Measurements from ENCODE around the gene TMEM164. TPM values are rescaled to one million over a fixed set of nuclear protein-coding genes. Genes with fewer than 3 reads are reported as not detected.

TMEM164 gene
- total RNA-seq, 1 experiment from 2014 or later, result 26.2 TPM

DNA sequence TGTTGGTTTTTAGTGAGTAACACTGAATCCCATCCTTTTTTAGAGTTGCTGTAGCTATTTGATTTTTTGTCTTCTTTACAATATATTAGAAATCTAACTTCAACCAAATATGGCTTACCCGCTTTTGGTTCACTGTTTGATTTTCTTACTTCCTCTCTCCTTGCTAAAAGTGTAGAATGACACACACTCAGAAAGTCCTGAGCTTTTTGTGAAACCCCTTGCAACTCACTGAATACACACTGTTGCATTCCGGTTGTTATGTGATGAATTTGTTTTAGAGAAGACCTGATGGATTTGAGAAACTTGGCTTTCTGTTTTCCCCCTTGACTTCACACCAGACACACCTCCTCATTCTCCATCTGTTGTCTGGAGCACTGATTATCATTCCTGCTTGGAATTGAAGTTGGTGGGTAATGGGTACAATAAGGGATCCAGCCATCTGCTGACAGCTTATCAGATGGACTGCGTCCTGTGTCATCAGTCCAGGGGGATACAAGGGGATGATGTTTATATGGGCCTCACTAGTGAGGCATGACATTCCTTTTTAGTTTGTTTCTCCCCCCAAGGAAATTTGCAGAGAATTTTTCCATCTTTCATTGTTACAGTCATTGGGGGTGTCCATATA is 5.2 kb downstream of the TMEM164 start:
- Mint-ChIP-seq H3K27me3 (ENCODE audit: insufficient read depth, unreplicated experiment) (no peaks in the 10 kb centered on the region), H3K9me3 (ENCODE audit: unreplicated experiment) (no peaks in the 10 kb centered on the region), H3K4me3 (ENCODE audit: unreplicated experiment) (no peak overlapping the region), H3K36me3 (ENCODE audit: insufficient read depth, unreplicated experiment) (no peaks in the 10 kb centered on the region), H3K27ac (ENCODE audit: unreplicated experiment) (no peak overlapping the region), H3K4me1 (ENCODE audit: low read depth, unreplicated experiment) (no peaks in the 10 kb centered on the region)
- no peaks in the 10 kb centered on the region for H3K27me3 ChIP-seq (replicated peaks; ENCODE audit: control insufficient read depth, insufficient read depth, low read length)
- no peaks in the 10 kb centered on the region for H3K9me3 ChIP-seq
- no peaks in the 10 kb centered on the region for H3K4me1 ChIP-seq
- no TSS peak for BruUV-seq (replicated peaks)
- intact Hi-C loops (cut with micrococcal nuclease; ENCODE audit: unreplicated experiment), result no loop called here
- TF ChIP-seq, protein P1, sequence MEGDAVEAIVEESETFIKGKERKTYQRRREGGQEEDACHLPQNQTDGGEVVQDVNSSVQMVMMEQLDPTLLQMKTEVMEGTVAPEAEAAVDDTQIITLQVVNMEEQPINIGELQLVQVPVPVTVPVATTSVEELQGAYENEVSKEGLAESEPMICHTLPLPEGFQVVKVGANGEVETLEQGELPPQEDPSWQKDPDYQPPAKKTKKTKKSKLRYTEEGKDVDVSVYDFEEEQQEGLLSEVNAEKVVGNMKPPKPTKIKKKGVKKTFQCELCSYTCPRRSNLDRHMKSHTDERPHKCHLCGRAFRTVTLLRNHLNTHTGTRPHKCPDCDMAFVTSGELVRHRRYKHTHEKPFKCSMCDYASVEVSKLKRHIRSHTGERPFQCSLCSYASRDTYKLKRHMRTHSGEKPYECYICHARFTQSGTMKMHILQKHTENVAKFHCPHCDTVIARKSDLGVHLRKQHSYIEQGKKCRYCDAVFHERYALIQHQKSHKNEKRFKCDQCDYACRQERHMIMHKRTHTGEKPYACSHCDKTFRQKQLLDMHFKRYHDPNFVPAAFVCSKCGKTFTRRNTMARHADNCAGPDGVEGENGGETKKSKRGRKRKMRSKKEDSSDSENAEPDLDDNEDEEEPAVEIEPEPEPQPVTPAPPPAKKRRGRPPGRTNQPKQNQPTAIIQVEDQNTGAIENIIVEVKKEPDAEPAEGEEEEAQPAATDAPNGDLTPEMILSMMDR (IDR thresholded peaks at IDR 0.05; ENCODE audit: insufficient read depth in 1 of 2, low read depth in 1 of 2, low read length in 1 of 2, severe bottlenecking in 1 of 2, unreplicated experiment in 1 of 2), result no peak
- DNase-seq, result no peak
- no peak overlapping the region for H3K4me3 ChIP-seq (ENCODE audit: low read depth, low read length)
- ChIA-PET POLR2A (no interaction called here), CTCF (no interaction called here)
- no peaks in the 10 kb centered on the region for H3K36me3 ChIP-seq (ENCODE audit: control insufficient read depth, insufficient read depth, low read length)

DNA sequence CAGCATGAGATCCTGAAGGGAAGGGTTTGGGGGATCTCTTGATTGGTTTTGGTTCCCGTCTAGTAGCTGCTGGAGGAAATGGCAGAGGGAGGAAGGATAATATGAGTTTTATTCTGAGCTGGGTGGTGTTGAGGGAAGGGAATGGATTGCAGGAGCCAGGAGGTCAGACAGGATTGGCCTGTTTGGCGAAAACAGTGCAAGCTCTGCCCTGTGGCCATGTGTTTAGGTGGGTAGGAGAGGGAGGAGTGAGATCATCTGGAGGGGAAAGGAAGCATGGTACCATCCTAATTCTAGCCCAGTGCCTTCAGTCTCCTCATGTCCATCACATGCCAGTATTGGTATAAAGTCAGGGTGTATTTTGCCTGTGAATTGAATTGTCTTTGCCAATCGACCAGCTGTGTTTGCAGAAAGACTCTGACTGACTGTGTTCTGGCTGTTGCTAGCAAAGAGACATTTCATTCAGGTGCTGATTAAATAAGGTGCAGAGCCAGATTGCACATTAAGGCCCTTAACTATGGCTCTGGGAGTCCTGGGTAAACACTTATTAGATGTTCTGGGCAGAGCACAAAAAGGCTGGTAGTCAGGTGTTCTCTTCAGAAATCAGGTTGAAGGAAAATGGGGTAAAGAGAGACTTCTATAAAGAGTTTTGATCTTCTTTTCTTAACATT is 10.0 kb downstream of the TMEM164 start:
- no peaks in the 10 kb centered on the region for H3K4me1 ChIP-seq
- no peaks in the 10 kb centered on the region for H3K36me3 ChIP-seq (ENCODE audit: control insufficient read depth, insufficient read depth, low read length)
- no peak overlapping the region for H3K27ac Mint-ChIP-seq (ENCODE audit: unreplicated experiment)
- H3K9me3 ChIP-seq, result no peaks in the 10 kb centered on the region
- DNase-seq, result no peak
- no peaks in the 10 kb centered on the region for H3K27me3 Mint-ChIP-seq (ENCODE audit: insufficient read depth, unreplicated experiment)
- no peaks in the 10 kb centered on the region for H3K4me1 Mint-ChIP-seq (ENCODE audit: low read depth, unreplicated experiment)
- H3K27me3 ChIP-seq (replicated peaks; ENCODE audit: control insufficient read depth, insufficient read depth, low read length), result no peaks in the 10 kb centered on the region
- H3K4me3 ChIP-seq (ENCODE audit: low read depth, low read length), result no peak overlapping the region
- no TSS peak for BruUV-seq (replicated peaks)
- H3K36me3 Mint-ChIP-seq (ENCODE audit: insufficient read depth, unreplicated experiment), result no peaks in the 10 kb centered on the region
- TF ChIP-seq, protein P1 (IDR thresholded peaks at IDR 0.05; ENCODE audit: insufficient read depth in 1 of 2, low read depth in 1 of 2, low read length in 1 of 2, severe bottlenecking in 1 of 2, unreplicated experiment in 1 of 2), result no peak
- intact Hi-C loops (cut with micrococcal nuclease; ENCODE audit: unreplicated experiment), result no loop called here
- H3K4me3 Mint-ChIP-seq (ENCODE audit: unreplicated experiment), result no peak overlapping the region
- POLR2A ChIA-PET, result no interaction called here
- no peaks in the 10 kb centered on the region for H3K9me3 Mint-ChIP-seq (ENCODE audit: unreplicated experiment)
- CTCF ChIA-PET, result no interaction called here

DNA sequence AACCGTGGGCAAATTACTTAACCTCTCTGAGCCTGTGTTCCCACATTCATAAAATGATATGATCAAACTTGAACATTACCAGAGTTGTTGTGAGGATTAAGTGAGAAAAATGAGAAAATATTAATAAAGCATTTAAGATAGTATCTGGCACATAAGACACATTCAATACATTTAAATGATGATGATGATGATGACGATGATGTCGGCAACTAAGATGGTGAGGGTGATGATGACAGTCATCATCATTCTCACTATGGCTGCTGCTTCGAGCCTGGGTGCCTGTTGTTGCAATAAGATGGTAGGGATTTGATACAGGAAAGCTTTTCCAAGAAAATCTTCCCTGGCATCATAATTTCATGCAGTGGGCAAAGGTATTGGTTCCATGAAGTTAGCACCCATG is 11.1 kb downstream of the TMEM164 start:
- no peaks in the 10 kb centered on the region for H3K36me3 Mint-ChIP-seq (ENCODE audit: insufficient read depth, unreplicated experiment)
- no peaks in the 10 kb centered on the region for H3K36me3 ChIP-seq (ENCODE audit: control insufficient read depth, insufficient read depth, low read length)
- H3K4me1 ChIP-seq, result no peaks in the 10 kb centered on the region
- ChIA-PET CTCF (interaction anchor here (0.7 kb wide), 1 partner anchor 156 kb away, joined by 6 read pairs; no protein-coding TSS in a partner anchor), POLR2A (no interaction called here)
- H3K9me3 ChIP-seq, result no peaks in the 10 kb centered on the region
- intact Hi-C loops (cut with micrococcal nuclease; ENCODE audit: unreplicated experiment), result no loop called here
- H3K4me1 Mint-ChIP-seq (ENCODE audit: low read depth, unreplicated experiment), result no peaks in the 10 kb centered on the region
- no peak overlapping the region for H3K4me3 ChIP-seq (ENCODE audit: low read depth, low read length)
- no peaks in the 10 kb centered on the region for H3K27me3 ChIP-seq (replicated peaks; ENCODE audit: control insufficient read depth, insufficient read depth, low read length)
- H3K27me3 Mint-ChIP-seq (ENCODE audit: insufficient read depth, unreplicated experiment), result no peaks in the 10 kb centered on the region
- no peaks in the 10 kb centered on the region for H3K9me3 Mint-ChIP-seq (ENCODE audit: unreplicated experiment)
- H3K27ac Mint-ChIP-seq (ENCODE audit: unreplicated experiment), result no peak overlapping the region
- no peak for DNase-seq
- BruUV-seq (replicated peaks), result no TSS peak
- no peak overlapping the region for H3K4me3 Mint-ChIP-seq (ENCODE audit: unreplicated experiment)
- TF ChIP-seq, protein P1 (IDR thresholded peaks at IDR 0.05; ENCODE audit: insufficient read depth in 1 of 2, low read depth in 1 of 2, low read length in 1 of 2, severe bottlenecking in 1 of 2, unreplicated experiment in 1 of 2), result no peak
